ENCODE results near the gene SIRT3.
"Not testable (repeated sequence)": the region's sequence is repeated elsewhere in the genome, so short reads cannot be mapped to it uniquely, and the experiment has no call there.

Gene SIRT3

DNA sequence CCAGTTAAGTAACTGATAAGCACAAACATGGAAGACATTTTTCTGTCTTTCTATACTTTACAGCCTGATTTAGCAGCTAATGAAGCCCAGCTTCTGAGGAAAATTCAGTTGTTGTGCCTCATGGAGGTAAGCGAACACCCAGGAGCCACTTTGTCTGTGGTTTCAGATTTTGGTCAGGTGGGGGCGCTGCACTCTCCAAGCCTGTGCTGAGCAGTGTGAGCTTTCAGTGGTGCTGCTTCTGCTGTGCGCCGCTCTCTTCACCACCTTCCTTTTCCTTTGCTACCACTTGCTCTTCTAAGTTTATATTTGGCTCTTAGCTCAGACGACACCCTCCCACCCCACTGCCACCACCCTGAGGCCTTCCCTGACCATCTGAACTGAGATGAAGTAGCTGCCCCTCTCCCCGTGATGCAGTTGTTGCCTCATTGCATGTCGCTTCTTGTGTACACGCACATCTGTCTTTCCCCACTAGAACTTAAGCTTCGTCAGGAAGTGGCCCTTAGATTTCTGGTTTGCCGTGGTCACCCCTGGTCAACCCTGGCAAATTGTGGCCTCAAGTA, 14.7 kb upstream of the SIRT3 start:
- TF ChIP-seq, protein P1, sequence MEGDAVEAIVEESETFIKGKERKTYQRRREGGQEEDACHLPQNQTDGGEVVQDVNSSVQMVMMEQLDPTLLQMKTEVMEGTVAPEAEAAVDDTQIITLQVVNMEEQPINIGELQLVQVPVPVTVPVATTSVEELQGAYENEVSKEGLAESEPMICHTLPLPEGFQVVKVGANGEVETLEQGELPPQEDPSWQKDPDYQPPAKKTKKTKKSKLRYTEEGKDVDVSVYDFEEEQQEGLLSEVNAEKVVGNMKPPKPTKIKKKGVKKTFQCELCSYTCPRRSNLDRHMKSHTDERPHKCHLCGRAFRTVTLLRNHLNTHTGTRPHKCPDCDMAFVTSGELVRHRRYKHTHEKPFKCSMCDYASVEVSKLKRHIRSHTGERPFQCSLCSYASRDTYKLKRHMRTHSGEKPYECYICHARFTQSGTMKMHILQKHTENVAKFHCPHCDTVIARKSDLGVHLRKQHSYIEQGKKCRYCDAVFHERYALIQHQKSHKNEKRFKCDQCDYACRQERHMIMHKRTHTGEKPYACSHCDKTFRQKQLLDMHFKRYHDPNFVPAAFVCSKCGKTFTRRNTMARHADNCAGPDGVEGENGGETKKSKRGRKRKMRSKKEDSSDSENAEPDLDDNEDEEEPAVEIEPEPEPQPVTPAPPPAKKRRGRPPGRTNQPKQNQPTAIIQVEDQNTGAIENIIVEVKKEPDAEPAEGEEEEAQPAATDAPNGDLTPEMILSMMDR (IDR thresholded peaks at IDR 0.05; ENCODE audit: low read depth, low read length) = peak; percentile 61
- no peak for DNase-seq (ENCODE audit: extremely low read depth, low read depth)

DNA sequence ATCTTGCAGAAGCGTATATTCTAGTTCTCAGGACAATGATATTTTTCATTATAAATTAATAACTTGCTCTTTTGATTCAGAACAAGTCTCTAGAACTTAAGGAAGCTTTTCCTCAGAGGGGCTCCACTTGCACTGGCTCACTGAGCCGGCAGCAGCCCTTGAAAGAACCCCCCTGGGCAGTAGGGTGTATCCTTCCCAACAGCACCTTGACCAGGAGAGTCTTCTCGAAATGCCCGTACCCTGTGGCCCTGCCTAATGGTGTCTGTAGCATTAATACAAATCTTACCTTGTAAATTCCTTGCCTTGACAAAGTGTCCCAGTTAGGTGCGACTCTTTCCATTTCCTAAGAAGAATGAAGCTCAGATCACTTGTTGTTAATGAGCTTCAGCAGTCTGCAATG, 14.1 kb upstream of the SIRT3 start:
- no peak for DNase-seq (ENCODE audit: extremely low read depth, low read depth)
- TF ChIP-seq, protein P1 (IDR thresholded peaks at IDR 0.05; ENCODE audit: low read depth, low read length) = no peak

DNA sequence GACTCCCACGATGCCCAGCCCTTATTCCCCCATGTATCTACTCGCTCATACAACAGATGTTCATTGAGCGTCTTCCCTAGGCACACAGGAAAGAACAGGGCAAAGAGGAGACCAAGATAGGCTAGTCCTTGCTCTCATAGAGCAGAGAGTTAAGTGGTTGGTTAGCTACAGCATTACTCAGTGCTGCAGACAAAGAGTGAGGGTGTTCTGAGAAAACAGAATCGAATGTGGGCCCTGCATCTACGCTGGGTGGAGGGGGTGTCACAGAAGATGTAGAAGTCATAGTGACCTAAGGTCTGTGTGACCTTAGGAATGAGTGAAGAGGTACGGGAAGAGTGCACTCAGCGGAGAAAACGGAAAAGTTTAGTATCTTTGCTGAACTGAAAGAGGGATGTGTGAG, 12.9 kb upstream of the SIRT3 start:
- no peak for DNase-seq (ENCODE audit: extremely low read depth, low read depth)
- TF ChIP-seq, protein P1 (IDR thresholded peaks at IDR 0.05; ENCODE audit: low read depth, low read length) = no peak

DNA sequence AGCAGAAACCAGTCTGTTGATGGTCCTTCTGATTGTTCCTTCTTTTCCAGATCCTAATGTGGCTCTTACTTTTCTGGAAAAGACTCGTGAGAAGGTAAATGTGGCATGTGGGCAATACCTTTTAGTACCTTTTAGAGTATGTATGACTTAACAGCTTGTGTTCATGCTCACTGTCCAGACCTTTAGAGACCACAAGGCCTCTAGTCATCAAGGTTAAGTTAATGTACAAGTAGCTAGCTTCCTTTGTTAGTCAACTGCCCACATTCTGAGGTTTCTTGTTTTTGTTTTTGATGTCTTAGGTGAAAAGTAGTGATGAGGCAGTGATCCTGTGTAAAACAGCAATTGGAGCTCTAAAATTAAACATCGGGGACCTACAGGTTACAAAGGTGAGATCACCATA, 8.2 kb upstream of the SIRT3 start:
- DNase-seq (ENCODE audit: extremely low read depth, low read depth) = no peak
- TF ChIP-seq, protein P1 (IDR thresholded peaks at IDR 0.05; ENCODE audit: low read depth, low read length) = no peak

DNA sequence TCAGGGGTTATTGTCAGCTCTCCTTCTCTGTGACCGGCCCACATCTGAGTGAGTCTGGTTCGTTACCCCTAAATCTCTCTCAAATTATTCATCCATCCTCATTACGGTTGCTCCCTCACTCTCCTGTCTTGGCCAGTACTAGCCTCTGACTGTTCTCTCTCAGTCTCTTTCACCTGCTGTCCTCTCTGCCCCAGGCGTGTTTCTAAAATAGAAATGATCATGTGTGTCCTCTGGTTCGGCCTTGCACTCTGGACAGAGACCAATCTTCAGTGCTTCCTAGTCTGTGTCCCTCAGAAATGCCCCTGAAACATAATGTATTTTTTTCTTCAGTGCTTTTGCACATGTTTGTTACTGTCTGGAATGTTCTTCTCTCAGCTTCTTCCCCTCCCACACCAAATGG, 5.5 kb upstream of the SIRT3 start:
- TF ChIP-seq, protein P1 (IDR thresholded peaks at IDR 0.05; ENCODE audit: low read depth, low read length) = no peak
- no peak for DNase-seq (ENCODE audit: extremely low read depth, low read depth)

DNA sequence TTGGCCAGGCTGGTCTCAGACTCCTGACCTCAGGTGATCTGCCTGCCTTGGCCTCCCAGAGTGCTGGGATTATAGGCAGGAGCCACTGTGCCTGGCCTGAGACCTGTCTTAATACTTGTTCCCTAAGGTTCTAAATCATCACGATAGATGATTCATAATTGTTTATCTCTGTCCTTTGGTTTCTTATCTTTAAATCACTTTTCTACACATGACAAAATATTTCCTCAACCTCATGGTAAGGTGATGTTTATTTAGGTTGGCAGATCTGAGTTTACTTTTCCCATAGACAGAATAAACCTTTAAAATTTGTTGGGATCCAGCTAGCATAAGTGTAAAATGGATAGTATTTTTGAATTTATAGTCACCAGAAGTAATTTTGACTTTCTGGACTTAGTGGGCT, 4.2 kb upstream of the SIRT3 start:
- DNase-seq (ENCODE audit: extremely low read depth, low read depth) = no peak
- TF ChIP-seq, protein P1 (IDR thresholded peaks at IDR 0.05; ENCODE audit: low read depth, low read length) = no peak

DNA sequence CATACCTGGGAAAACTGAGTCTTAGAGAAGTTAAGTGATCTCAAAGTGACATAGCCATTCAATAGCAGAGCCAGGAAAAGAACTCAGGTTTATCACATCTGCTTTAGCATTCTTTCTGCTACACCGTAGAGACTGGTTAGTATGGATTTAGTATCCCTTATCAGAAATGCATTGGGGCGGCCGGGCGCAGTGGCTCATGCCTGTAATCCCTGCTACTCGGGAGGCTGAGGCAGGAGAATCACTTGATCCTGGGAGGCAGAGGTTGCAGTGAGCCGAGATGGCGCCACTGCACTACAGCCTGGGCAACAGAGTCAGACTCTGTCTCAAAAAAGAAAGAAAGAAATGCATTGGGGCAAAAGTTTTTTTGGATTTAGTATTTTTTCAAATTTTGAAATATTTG, 2.2 kb upstream of the SIRT3 start:
- DNase-seq (ENCODE audit: extremely low read depth, low read depth) = not testable (repeated sequence)
